Measurements from ENCODE around the gene RALGPS1. TPM values are rescaled to one million over a fixed set of nuclear protein-coding genes. Genes with fewer than 3 reads are reported as not detected.

Gene RALGPS1, protein sequence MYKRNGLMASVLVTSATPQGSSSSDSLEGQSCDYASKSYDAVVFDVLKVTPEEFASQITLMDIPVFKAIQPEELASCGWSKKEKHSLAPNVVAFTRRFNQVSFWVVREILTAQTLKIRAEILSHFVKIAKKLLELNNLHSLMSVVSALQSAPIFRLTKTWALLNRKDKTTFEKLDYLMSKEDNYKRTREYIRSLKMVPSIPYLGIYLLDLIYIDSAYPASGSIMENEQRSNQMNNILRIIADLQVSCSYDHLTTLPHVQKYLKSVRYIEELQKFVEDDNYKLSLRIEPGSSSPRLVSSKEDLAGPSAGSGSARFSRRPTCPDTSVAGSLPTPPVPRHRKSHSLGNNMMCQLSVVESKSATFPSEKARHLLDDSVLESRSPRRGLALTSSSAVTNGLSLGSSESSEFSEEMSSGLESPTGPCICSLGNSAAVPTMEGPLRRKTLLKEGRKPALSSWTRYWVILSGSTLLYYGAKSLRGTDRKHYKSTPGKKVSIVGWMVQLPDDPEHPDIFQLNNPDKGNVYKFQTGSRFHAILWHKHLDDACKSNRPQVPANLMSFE
- total RNA-seq (2014; rRNA removed; shearing (Covaris generic); ENCODE audit: low replicate concordance), result 7.0 and 8.2 TPM in 2 replicates

DNA sequence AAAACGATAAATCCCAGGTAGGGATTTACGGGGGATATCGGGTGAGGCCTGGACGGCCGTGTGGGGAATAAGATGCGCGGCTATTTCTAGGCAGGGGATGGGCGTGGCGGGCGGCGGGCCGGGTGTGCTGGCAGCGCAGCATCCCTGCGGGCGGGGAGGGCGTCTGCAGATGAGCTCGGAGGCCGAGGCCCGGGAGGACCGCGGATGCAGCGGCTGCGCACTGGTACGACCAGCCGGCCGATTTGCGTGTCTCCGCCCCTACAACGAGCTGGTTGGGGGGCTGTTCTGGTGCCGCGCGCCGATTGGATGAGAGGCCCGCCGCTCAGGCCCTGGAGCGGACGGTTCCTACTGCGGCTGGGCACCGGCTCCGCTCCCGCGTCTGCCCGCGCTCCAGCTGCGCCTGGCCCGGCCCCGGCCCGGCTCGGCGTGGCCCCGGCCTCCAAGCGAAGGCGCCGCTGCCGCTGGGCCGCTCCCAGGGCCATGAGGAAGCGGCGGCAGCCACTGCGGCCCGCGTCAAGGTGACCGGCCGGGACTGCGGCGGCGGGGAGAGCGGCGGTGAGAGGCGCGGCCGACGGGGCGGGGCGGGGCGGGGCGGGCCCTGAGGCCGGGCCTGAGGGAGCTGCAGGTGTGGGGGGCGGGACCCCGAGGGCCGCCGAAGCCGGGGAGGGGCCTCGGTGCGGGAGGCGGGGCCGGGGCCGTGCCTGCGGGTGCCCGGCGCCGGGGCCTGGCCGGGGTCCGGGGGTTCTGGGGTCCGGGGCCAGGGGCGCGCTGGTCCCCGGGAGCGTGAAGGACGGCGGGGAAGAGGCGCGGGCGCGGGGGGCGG, at the start of gene RALGPS1:
Gene RALGPS1, plus strand, starts transcription at position 325 of the 823 bp plus-strand sequence. CDS start 47,508 bp downstream, outside the sequence.
- Histone ChIP-seq H4K20me1 (ENCODE audit: insufficient read depth, low read depth, low read length) (peaks cover 28% of the 10 kb centered on the region; the same call in 1 of the 2 replicates), H3K4me3 (ENCODE audit: low read length) (peak within 1 kb of the TSS; percentile 63), H3K27ac (ENCODE audit: low read length) (no peak within 1 kb of the TSS), H3K4me2 (ENCODE audit: low read depth, low read length, poor library complexity, severe bottlenecking) (peak within 1 kb of the TSS; percentile 73), H2AFZ (ENCODE audit: low read length) (peak within 1 kb of the TSS; percentile 60; the same call in 1 of the 2 replicates), H3K9ac (ENCODE audit: low read length) (peak within 1 kb of the TSS; percentile 62), H3K27me3 (ENCODE audit: low read length) (no peaks in the 10 kb centered on the region), H3K4me1 (ENCODE audit: low read length) (peaks cover 20% of the 10 kb centered on the region), H3K36me3 (ENCODE audit: insufficient read depth, low read length) (no peaks in the 10 kb centered on the region), H3K9me3 (ENCODE audit: low read length) (no peaks in the 10 kb centered on the region), H3K9me2 (replicated peaks; ENCODE audit: insufficient read depth, low read length) (no peaks in the 10 kb centered on the region), H3K79me2 (ENCODE audit: low read length) (no peaks in the 10 kb centered on the region)
- DNase-seq, result peak; percentile 97

DNA sequence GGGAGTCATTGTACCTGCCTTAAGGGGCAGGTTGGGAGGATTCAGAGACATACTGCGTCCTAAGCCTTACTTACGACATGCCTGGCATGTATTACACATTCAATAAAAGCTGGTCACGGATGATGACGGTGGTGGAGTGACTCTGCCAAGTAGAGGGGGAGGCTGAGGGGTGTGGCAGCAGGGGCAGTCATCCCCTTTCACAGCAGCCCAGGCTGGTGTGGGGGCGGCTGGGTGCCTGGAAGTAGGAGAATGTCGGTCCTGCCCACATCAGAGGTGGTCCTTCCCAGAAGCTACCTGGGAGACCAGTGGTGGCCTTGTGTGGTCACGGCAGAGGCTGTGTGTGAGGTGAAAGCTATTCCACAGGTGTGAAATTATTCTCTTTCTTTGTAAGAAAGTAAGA, 45.2 kb upstream of the RALGPS1 start:
- 0 out of 2 replicates have a peak, but pooled peaks cover 3% of the 10 kb centered on the region for H3K36me3 ChIP-seq (ENCODE audit: insufficient read depth, low read length)
- peaks cover 14% of the 10 kb centered on the region for H3K79me2 ChIP-seq (ENCODE audit: low read length)
- no peak overlapping the region for H2AFZ ChIP-seq (ENCODE audit: low read length)
- no peaks in the 10 kb centered on the region for H3K9me2 ChIP-seq (replicated peaks; ENCODE audit: insufficient read depth, low read length)
- no peak overlapping the region for H3K4me3 ChIP-seq (ENCODE audit: low read length)
- no peak overlapping the region for H3K9ac ChIP-seq (ENCODE audit: low read length)
- no peaks in the 10 kb centered on the region for H3K27me3 ChIP-seq (ENCODE audit: low read length)
- no peaks in the 10 kb centered on the region for H3K9me3 ChIP-seq (ENCODE audit: low read length)
- H3K4me1 ChIP-seq (ENCODE audit: low read length), result peaks cover 2% of the 10 kb centered on the region
- H3K27ac ChIP-seq (ENCODE audit: low read length), result no peak overlapping the region
- H4K20me1 ChIP-seq (ENCODE audit: insufficient read depth, low read depth, low read length), result 0 out of 2 replicates have a peak, but pooled peaks cover under 1% of the 10 kb centered on the region
- H3K4me2 ChIP-seq (ENCODE audit: low read depth, low read length, poor library complexity, severe bottlenecking), result no peak overlapping the region
- no peak for DNase-seq

DNA sequence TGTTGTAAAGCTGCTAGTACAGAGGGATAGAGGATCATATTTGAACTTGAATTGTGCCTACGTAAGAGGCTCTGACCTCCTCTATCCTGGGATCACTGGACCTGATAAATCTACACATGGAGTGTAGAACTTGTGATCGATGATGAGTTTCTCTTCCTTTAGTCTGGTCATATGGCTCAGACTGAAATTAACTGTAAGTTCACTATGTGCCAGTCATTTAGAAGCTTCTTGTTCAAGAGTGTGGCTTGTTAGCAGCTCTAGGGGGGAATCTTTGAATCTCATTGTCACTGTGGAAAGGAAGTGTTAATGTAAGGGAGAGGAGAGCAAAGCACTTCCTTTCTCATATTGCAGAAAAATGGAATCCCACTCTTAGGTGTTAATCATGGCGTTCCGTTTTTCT, 42.1 kb upstream of the RALGPS1 start:
- H3K36me3 ChIP-seq (ENCODE audit: insufficient read depth, low read length), result no peaks in the 10 kb centered on the region
- no peak for DNase-seq
- peaks cover 13% of the 10 kb centered on the region for H3K4me1 ChIP-seq (ENCODE audit: low read length)
- H3K4me2 ChIP-seq (ENCODE audit: low read depth, low read length, poor library complexity, severe bottlenecking), result no peak overlapping the region
- H3K27ac ChIP-seq (ENCODE audit: low read length), result no peak overlapping the region
- H3K79me2 ChIP-seq (ENCODE audit: low read length), result peaks cover 34% of the 10 kb centered on the region
- H3K9me3 ChIP-seq (ENCODE audit: low read length), result no peaks in the 10 kb centered on the region
- 0 out of 2 replicates have a peak, but pooled peaks cover 6% of the 10 kb centered on the region for H4K20me1 ChIP-seq (ENCODE audit: insufficient read depth, low read depth, low read length)
- no peak overlapping the region for H3K4me3 ChIP-seq (ENCODE audit: low read length)
- no peak overlapping the region for H3K9ac ChIP-seq (ENCODE audit: low read length)
- H2AFZ ChIP-seq (ENCODE audit: low read length), result no peak overlapping the region
- H3K9me2 ChIP-seq (replicated peaks; ENCODE audit: insufficient read depth, low read length), result no peaks in the 10 kb centered on the region
- no peaks in the 10 kb centered on the region for H3K27me3 ChIP-seq (ENCODE audit: low read length)

DNA sequence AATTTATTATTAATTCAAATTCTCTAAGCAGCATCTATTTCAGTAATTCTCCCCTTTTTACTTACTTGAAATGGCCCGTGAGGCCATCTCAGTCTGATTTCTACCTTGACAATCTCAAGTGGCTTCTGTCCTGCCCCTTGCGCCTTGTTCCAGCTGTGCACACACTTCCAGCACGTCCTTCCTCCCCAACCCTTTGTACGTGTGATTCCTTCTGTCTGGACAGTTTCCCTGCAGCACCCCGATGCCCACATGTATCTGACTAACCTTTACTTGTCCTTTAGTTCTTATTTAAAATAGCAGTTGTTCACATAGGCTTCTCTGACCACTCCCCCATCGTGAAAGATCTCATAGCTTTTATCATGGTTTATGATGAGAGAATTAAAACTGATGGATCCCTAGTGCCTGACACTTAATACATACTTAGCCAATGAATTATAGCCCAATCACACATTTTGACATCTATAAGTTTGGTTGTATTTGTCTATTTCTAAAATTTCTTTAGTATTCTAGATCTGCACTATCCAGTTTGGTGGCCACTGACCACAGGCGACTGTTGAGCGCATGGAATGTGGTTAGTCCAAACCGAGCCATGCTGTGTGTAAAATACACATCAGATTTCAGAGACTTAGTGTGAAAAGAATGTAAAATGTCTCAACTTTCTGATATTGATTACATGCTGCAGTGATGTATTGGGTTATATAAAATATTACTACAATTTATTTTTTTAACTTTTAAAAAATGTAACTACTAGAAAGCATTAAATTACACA, 39.9 kb upstream of the RALGPS1 start:
- H3K79me2 ChIP-seq (ENCODE audit: low read length), result peaks cover 25% of the 10 kb centered on the region; the same call in 1 of the 2 replicates
- H3K9ac ChIP-seq (ENCODE audit: low read length), result no peak overlapping the region
- 0 out of 2 replicates have a peak, but pooled peaks cover 6% of the 10 kb centered on the region for H4K20me1 ChIP-seq (ENCODE audit: insufficient read depth, low read depth, low read length)

DNA sequence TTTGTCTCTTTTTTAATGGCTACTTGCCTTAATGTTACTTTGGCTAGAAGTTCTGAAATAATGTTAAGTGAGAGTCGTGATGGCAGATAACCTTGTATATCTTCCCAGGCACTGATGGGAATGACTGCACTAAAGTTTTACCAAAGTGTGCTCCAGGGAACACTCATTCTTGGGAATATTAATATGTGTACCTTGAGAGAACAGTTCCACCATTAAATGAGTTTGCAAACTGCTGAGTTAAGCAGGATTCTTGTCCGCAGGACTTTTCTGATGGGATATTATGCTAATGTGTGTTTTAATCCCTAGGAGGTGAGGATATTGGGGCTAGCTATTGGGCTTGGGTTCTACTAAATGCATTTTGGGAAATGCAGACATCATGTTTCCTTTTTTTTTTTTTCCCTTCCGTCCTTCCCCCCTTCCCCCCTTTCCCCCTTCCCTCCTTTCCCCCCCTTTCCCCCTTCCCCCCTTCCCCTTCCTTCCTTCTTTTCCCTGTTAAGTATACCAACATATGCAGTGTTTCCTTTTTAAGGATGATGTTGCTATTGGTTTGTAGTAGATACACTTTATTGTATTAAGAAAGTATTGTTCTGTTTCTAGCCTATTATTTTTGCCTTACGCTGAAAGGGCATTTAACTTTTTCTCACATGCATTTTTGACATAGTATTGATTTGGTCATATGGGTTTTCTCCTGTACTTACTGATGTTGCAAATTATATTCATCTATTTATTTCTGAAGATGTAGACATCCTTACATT, 38.6 kb upstream of the RALGPS1 start:
- Histone ChIP-seq H3K79me2 (ENCODE audit: low read length) (peaks cover 25% of the 10 kb centered on the region; the same call in 1 of the 2 replicates), H4K20me1 (ENCODE audit: insufficient read depth, low read depth, low read length) (0 out of 2 replicates have a peak, but pooled peaks cover 6% of the 10 kb centered on the region), H3K9me3 (ENCODE audit: low read length) (no peaks in the 10 kb centered on the region), H3K4me3 (ENCODE audit: low read length) (no peak overlapping the region), H3K9ac (ENCODE audit: low read length) (no peak overlapping the region), H3K4me2 (ENCODE audit: low read depth, low read length, poor library complexity, severe bottlenecking) (no peak overlapping the region), H3K36me3 (ENCODE audit: insufficient read depth, low read length) (no peaks in the 10 kb centered on the region), H3K4me1 (ENCODE audit: low read length) (peaks cover 13% of the 10 kb centered on the region), H3K27me3 (ENCODE audit: low read length) (no peaks in the 10 kb centered on the region), H3K27ac (ENCODE audit: low read length) (no peak overlapping the region), H2AFZ (ENCODE audit: low read length) (no peak overlapping the region), H3K9me2 (replicated peaks; ENCODE audit: insufficient read depth, low read length) (no peaks in the 10 kb centered on the region)
- DNase-seq, result no peak

More for the DNA sequence above, 39.9 kb upstream of the RALGPS1 start:
- no peak for DNase-seq
- Histone ChIP-seq H3K4me2 (ENCODE audit: low read depth, low read length, poor library complexity, severe bottlenecking) (no peak overlapping the region), H3K36me3 (ENCODE audit: insufficient read depth, low read length) (no peaks in the 10 kb centered on the region), H3K4me3 (ENCODE audit: low read length) (no peak overlapping the region), H3K9me2 (replicated peaks; ENCODE audit: insufficient read depth, low read length) (no peaks in the 10 kb centered on the region), H3K4me1 (ENCODE audit: low read length) (peaks cover 13% of the 10 kb centered on the region), H3K27ac (ENCODE audit: low read length) (no peak overlapping the region), H2AFZ (ENCODE audit: low read length) (no peak overlapping the region), H3K9me3 (ENCODE audit: low read length) (no peaks in the 10 kb centered on the region), H3K27me3 (ENCODE audit: low read length) (no peaks in the 10 kb centered on the region)

DNA sequence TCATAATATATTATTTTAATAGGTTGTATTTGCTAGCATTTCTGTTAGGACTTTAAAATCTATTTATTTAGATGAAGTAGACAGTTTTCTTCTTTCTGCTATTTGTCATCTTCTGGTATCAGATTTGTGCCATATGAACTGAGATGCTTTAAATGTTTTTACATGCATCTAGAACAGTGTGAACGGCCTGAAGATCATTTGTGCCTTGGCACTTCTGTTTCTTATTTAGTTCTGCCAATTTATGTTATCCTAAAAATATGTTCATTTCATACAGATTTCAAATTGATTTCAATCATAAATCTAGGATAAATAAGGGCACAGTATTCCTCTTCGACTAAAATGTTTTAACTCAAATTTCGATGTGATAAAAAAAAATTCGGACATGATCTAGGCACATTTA, 38.1 kb upstream of the RALGPS1 start:
- no peak for DNase-seq
- H3K79me2 ChIP-seq (ENCODE audit: low read length), result peaks cover 25% of the 10 kb centered on the region; the same call in 1 of the 2 replicates

DNA sequence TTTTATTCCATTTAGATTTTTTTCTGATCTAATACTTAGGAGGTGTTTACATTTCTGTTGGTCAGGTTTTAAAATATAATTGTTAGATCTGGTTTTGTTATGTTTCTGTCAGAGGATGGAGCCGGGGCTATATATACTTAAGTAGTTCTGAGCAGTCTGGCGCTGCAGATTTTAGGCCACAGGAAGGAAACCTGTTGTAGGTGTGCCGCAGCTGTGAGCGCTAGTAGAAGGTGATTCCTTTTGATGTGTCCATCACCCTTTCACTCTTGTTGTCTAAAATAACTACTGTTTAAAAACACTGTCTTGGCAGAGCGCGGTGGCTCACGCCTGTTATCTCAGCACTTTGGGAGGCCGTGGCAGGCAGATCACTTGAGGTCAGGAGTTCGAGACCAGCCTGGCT, 37.2 kb upstream of the RALGPS1 start:
- no peak overlapping the region for H3K27ac ChIP-seq (ENCODE audit: low read length)
- H3K9me3 ChIP-seq (ENCODE audit: low read length), result no peaks in the 10 kb centered on the region
- peaks cover 8% of the 10 kb centered on the region; the same call in 1 of the 2 replicates for H4K20me1 ChIP-seq (ENCODE audit: insufficient read depth, low read depth, low read length)
- no peaks in the 10 kb centered on the region for H3K27me3 ChIP-seq (ENCODE audit: low read length)
- no peaks in the 10 kb centered on the region for H3K36me3 ChIP-seq (ENCODE audit: insufficient read depth, low read length)
- no peak overlapping the region for H2AFZ ChIP-seq (ENCODE audit: low read length)
- no peak overlapping the region for H3K4me2 ChIP-seq (ENCODE audit: low read depth, low read length, poor library complexity, severe bottlenecking)
- H3K4me1 ChIP-seq (ENCODE audit: low read length), result peaks cover 13% of the 10 kb centered on the region
- H3K9me2 ChIP-seq (replicated peaks; ENCODE audit: insufficient read depth, low read length), result no peaks in the 10 kb centered on the region
- H3K79me2 ChIP-seq (ENCODE audit: low read length), result peaks cover 25% of the 10 kb centered on the region; the same call in 1 of the 2 replicates
- no peak overlapping the region for H3K9ac ChIP-seq (ENCODE audit: low read length)
- H3K4me3 ChIP-seq (ENCODE audit: low read length), result no peak overlapping the region
- no peak for DNase-seq

More for the DNA sequence above, 38.1 kb upstream of the RALGPS1 start:
- Histone ChIP-seq H3K9ac (ENCODE audit: low read length) (no peak overlapping the region), H3K27ac (ENCODE audit: low read length) (no peak overlapping the region), H3K36me3 (ENCODE audit: insufficient read depth, low read length) (no peaks in the 10 kb centered on the region), H3K4me2 (ENCODE audit: low read depth, low read length, poor library complexity, severe bottlenecking) (no peak overlapping the region), H3K27me3 (ENCODE audit: low read length) (no peaks in the 10 kb centered on the region), H3K4me3 (ENCODE audit: low read length) (no peak overlapping the region), H3K9me3 (ENCODE audit: low read length) (no peaks in the 10 kb centered on the region), H4K20me1 (ENCODE audit: insufficient read depth, low read depth, low read length) (0 out of 2 replicates have a peak, but pooled peaks cover 6% of the 10 kb centered on the region), H3K4me1 (ENCODE audit: low read length) (peaks cover 13% of the 10 kb centered on the region), H2AFZ (ENCODE audit: low read length) (no peak overlapping the region), H3K9me2 (replicated peaks; ENCODE audit: insufficient read depth, low read length) (no peaks in the 10 kb centered on the region)
